Endothelial cell of umbilical vein (primary cell): Measurements from ENCODE around the gene TXNL4B. TPM values are rescaled to one million over a fixed set of nuclear protein-coding genes. Genes with fewer than 3 reads are reported as not detected.

Experiments used
- BruUV-seq: library from RNA; stranded (reverse); fragments of 400-500 nt; replicated peaks from 2 replicates; lab custom pipeline; 2021; lab: Mats Ljungman, UMichigan
- CTCF ChIA-PET: fragments of 300-600, 350-600 bp; sonication (Branson Sonifier 250); formaldehyde crosslinking; loops from one replicate; lab custom pipeline; 2021; ENCODE audit warnings: antibody characterized with exemption, inconsistent platforms; lab: Charles Lee
- POLR2A ChIA-PET: fragments of 300-600, 350-600 bp; sonication (Branson Sonifier 250); formaldehyde crosslinking; loops from one replicate; lab custom pipeline; 2021; ENCODE audit warnings: antibody characterized with exemption, inconsistent platforms; lab: Charles Lee
- DNase-seq: peaks from one replicate; pipeline ENCODE4 v3.0.0-alpha.2; 2011; ENCODE audit warnings: low read depth, low spot score
- FAIRE-seq: peaks from 2 replicates; lab custom pipeline; 2011; peaks lifted over from hg19 to GRCh38; lab: Jason Lieb, UNC
- H2AFZ ChIP-seq: 2 replicates; pipeline ENCODE4 v1.6.0; 2012; ENCODE audit warnings: low read depth, low read length, control low read depth, inconsistent platforms
- H3K27ac ChIP-seq: 2 replicates; pipeline ENCODE4 v1.5.1; 2011; ENCODE audit warnings: low read depth, mild to moderate bottlenecking, control low read depth, low read length, moderate library complexity; ENCODE audit not compliant: insufficient read depth
- H3K27me3 ChIP-seq, 2 experiments: 2 replicates each; pipeline versions ENCODE4 v1.6.0 to v1.6.1; 2011; ENCODE audit warnings: low read length in 2 of 2, mixed read lengths in 1 of 2; ENCODE audit not compliant: control insufficient read depth in 2 of 2, insufficient read depth in 2 of 2
- H3K36me3 ChIP-seq, 2 experiments: 2 replicates in 1 of 2; 3 replicates in 1 of 2; pipeline ENCODE4 v1.5.1; 2011; ENCODE audit warnings: low read length in 2 of 2, mild to moderate bottlenecking in 1 of 2, moderate library complexity in 1 of 2; ENCODE audit not compliant: control insufficient read depth in 2 of 2, insufficient read depth in 2 of 2; ENCODE audit errors: extremely low read depth in 1 of 2
- H3K4me1 ChIP-seq: 3 replicates; pipeline ENCODE4 v1.5.1; 2011; ENCODE audit warnings: mild to moderate bottlenecking, low read length; ENCODE audit not compliant: control insufficient read depth, insufficient read depth; ENCODE audit errors: extremely low read depth
- H3K4me2 ChIP-seq: 2 replicates; pipeline ENCODE4 v1.6.1; 2011; ENCODE audit warnings: low read length, control low read depth, mixed read lengths; ENCODE audit not compliant: insufficient read depth
- H3K4me3 ChIP-seq, 3 experiments: fragments of 200-600 bp in 1 of 3; sonication (generic), shearing (Covaris generic) in 1 of 3; replicated peaks in 1 of 3; 2 replicates each; pipeline ENCODE4 v1.5.1; 2011 to 2016; ENCODE audit warnings: control low read depth in 3 of 3, low read length in 3 of 3, mild to moderate bottlenecking in 2 of 3, inconsistent platforms in 1 of 3, low read depth in 1 of 3, moderate library complexity in 1 of 3; ENCODE audit not compliant: insufficient read depth in 1 of 3
- H3K79me2 ChIP-seq: 2 replicates; pipeline ENCODE4 v1.6.0; 2012; ENCODE audit warnings: low read length, inconsistent platforms; ENCODE audit not compliant: control insufficient read depth, insufficient read depth
- H3K9ac ChIP-seq: replicated peaks from 2 replicates; pipeline ENCODE3; 2011; ENCODE audit warnings: low read length, control low read depth; ENCODE audit not compliant: insufficient read depth; ENCODE audit errors: extremely low read depth
- H3K9me1 ChIP-seq: replicated peaks from 3 replicates; pipeline ENCODE4 v1.6.0; 2011; ENCODE audit warnings: mild to moderate bottlenecking, low read length; ENCODE audit not compliant: control insufficient read depth, insufficient read depth; ENCODE audit errors: extremely low read depth
- H3K9me3 ChIP-seq: replicated peaks from 2 replicates; pipeline ENCODE4 v1.5.1; 2012; ENCODE audit warnings: low read length, inconsistent platforms; ENCODE audit not compliant: control insufficient read depth, insufficient read depth
- H4K20me1 ChIP-seq: replicated peaks from 2 replicates; pipeline ENCODE3; 2011; ENCODE audit warnings: mild to moderate bottlenecking, low read length; ENCODE audit not compliant: control insufficient read depth, insufficient read depth; ENCODE audit errors: extremely low read depth
- EZH2 ChIP-seq: IDR thresholded peaks from 2 replicates; pipeline ENCODE4 v1.6.1; 2012; ENCODE audit warnings: borderline replicate concordance, low read depth, mild to moderate bottlenecking, moderate library complexity, low read length, inconsistent platforms; ENCODE audit not compliant: severe bottlenecking
- FOS ChIP-seq: IDR thresholded peaks from 2 replicates; pipeline ENCODE4 v1.6.1; 2011; ENCODE audit warnings: mild to moderate bottlenecking, low read length, moderate library complexity, borderline replicate concordance; ENCODE audit not compliant: insufficient read depth
- GATA2 ChIP-seq: IDR thresholded peaks from 2 replicates; pipeline ENCODE4 v1.7.0; 2011; ENCODE audit warnings: low read depth, mild to moderate bottlenecking, moderate library complexity, mixed read lengths, low read length; ENCODE audit not compliant: insufficient read length, insufficient read depth
- JUN ChIP-seq: IDR thresholded peaks from 2 replicates; pipeline ENCODE4 v1.6.1; 2011; ENCODE audit warnings: borderline replicate concordance, low read depth; ENCODE audit not compliant: insufficient read length, insufficient read depth
- MYC ChIP-seq: IDR thresholded peaks from one replicate; pipeline ENCODE4 v1.6.1; 2011; ENCODE audit warnings: mild to moderate bottlenecking, low read depth, low read length
- POLR2A ChIP-seq: IDR thresholded peaks from 2 replicates; pipeline ENCODE4 v1.6.1; 2012; ENCODE audit warnings: low read depth, mild to moderate bottlenecking, control low read depth, low read length
- POLR2AphosphoS5 ChIP-seq: IDR thresholded peaks from 2 replicates; pipeline ENCODE4 v1.6.1; 2012; ENCODE audit warnings: low read depth, mild to moderate bottlenecking, control low read depth, low read length, moderate library complexity; ENCODE audit not compliant: insufficient read depth
- dilution Hi-C: fragments of 300-500 bp; cut with MboI; formaldehyde crosslinking; loops from one replicate; pipeline ENCODE4 v1.15.0; 2019; ENCODE audit warnings: low sequenced_read_pairs; ENCODE audit not compliant: extremely low pct_ligation_motif_present
- intact Hi-C: fragments of 100-400 bp; cut with micrococcal nuclease; formaldehyde crosslinking; loops from one replicate; pipeline ENCODE4 v1.10.0; 2022
- polyA plus RNA-seq, 4 experiments: library from polyadenylated mRNA; depleted of rRNA in 3 of 4; stranded (reverse) in 3 of 4; unstranded in 1 of 4; fragments of >200 nt; gene quantifications; 2 replicates each; pipeline versions ENCODE4 v1.2.1 to v1.2.3, GENCODE V29; 2011 to 2012; ENCODE audit warnings: missing spikeins in 1 of 4
- total RNA-seq: library from RNA; stranded (reverse); gene quantifications from 2 replicates; pipeline ENCODE4 v1.2.3, GENCODE V29; 2021
- TF ChIP-seq, protein P1 (sequence below): IDR thresholded peaks from 2 replicates; pipeline ENCODE4 v1.6.1; 2011; ENCODE audit not compliant: insufficient read depth, insufficient read length
- TF ChIP-seq, protein P2 (sequence below), 2 donors: IDR thresholded peaks; 1 replicate in 1 of 2; 2 replicates in 1 of 2; pipeline ENCODE4 v1.5.1; 2011; ENCODE audit warnings: low read length in 2 of 2, mild to moderate bottlenecking in 2 of 2, moderate library complexity in 2 of 2, control low read depth in 1 of 2, inconsistent platforms in 1 of 2, low read depth in 1 of 2; ENCODE audit not compliant: insufficient read depth in 1 of 2; ENCODE audit errors: extremely low read depth in 1 of 2

Gene TXNL4B
- total and polyA plus RNA-seq, 2 donors (not counting 3 experiments of a cell fraction or from before 2014, with no cell fraction given), result 10.0 to 12.7 TPM

GRCh38 chr16:72122308-72122707 lies 28.9 kb upstream of the TXNL4B start:
- dilution Hi-C loops (no loop called here), intact Hi-C loops (loop anchor here (10.0 kb wide), 1 partner anchor 1912 kb away; no protein-coding TSS in a partner anchor)
- Histone ChIP-seq H3K4me2 (no peak overlapping the region), H2AFZ (no peak overlapping the region), H3K27ac (no peak overlapping the region), H3K36me3 (no peaks in the 10 kb centered on the region), H3K9me3 (no peaks in the 10 kb centered on the region), H3K4me1 (peaks cover 3% of the 10 kb centered on the region), H3K9me1 (no peaks in the 10 kb centered on the region), H3K9ac (no peak overlapping the region), H3K27me3 (no peaks in the 10 kb centered on the region), H3K79me2 (no peaks in the 10 kb centered on the region), H3K4me3 (no peak overlapping the region), H4K20me1 (no peaks in the 10 kb centered on the region)
- POLR2A ChIA-PET, result no interaction called here
- TF ChIP-seq, protein P1, sequence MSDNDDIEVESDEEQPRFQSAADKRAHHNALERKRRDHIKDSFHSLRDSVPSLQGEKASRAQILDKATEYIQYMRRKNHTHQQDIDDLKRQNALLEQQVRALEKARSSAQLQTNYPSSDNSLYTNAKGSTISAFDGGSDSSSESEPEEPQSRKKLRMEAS, result no peak
- TF ChIP-seq MYC, result no peak
- TF ChIP-seq, protein P2, sequence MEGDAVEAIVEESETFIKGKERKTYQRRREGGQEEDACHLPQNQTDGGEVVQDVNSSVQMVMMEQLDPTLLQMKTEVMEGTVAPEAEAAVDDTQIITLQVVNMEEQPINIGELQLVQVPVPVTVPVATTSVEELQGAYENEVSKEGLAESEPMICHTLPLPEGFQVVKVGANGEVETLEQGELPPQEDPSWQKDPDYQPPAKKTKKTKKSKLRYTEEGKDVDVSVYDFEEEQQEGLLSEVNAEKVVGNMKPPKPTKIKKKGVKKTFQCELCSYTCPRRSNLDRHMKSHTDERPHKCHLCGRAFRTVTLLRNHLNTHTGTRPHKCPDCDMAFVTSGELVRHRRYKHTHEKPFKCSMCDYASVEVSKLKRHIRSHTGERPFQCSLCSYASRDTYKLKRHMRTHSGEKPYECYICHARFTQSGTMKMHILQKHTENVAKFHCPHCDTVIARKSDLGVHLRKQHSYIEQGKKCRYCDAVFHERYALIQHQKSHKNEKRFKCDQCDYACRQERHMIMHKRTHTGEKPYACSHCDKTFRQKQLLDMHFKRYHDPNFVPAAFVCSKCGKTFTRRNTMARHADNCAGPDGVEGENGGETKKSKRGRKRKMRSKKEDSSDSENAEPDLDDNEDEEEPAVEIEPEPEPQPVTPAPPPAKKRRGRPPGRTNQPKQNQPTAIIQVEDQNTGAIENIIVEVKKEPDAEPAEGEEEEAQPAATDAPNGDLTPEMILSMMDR (IDR thresholded peaks at IDR 0.05; ENCODE audit: extremely low read depth in 1 of 2, insufficient read depth in 1 of 2, low read depth in 1 of 2, low read length in 2 of 2), result no peak
- no peak for TF ChIP-seq FOS
- no peak for TF ChIP-seq POLR2A
- no peak for TF ChIP-seq EZH2
- TF ChIP-seq JUN, result no peak
- no peak for TF ChIP-seq POLR2AphosphoS5
- TF ChIP-seq GATA2, result no peak
- CTCF ChIA-PET, result interaction anchor here (1.5 to 2.3 kb wide), 2 partner anchors 345 to 1756 kb away, joined by 6 to 9 read pairs; no protein-coding TSS in a partner anchor
- DNase-seq, result no peak
- BruUV-seq, result no TSS peak
- FAIRE-seq, result no peak
